K562 (cell line): ENCODE data around the gene DLGAP1. TPM values are rescaled to one million over a fixed set of nuclear protein-coding genes. Genes with fewer than 3 reads are reported as not detected.
A peak's percentile ranks its signal among the peaks of the same experiment; 100 is the strongest.

Source experiments
- ATAC-seq: fragments of 200-7000 bp; cut with Tn5 transposase; 3 replicates; pipeline ENCODE4 v1.9.1; 2020; ENCODE audit warnings: moderate library complexity
- BruUV-seq: library from RNA; stranded (reverse); fragments of 400-500 nt; replicated peaks from 2 replicates; lab custom pipeline; 2021; lab: Mats Ljungman, UMichigan
- CTCF ChIA-PET: fragments of 300-600 bp; formaldehyde crosslinking; extraction: SDS; loops from one replicate; lab custom pipeline; 2021; ENCODE audit warnings: low intra/inter-chr PET ratio; lab: Yijun Ruan, JAX
- POLR2A ChIA-PET: fragments of 300-600, 350-650 bp; sonication (Branson Sonifier 250); formaldehyde crosslinking; extraction: SDS; loops from one replicate; lab custom pipeline; 2021; ENCODE audit warnings: antibody characterized with exemption, inconsistent platforms; lab: Yijun Ruan, JAX
- DNase-seq, 4 experiments: peaks; one replicate each; pipeline versions ENCODE4 v3.0.0 to v3.0.0-alpha.2; 2011 to 2018; ENCODE audit warnings: low spot score in 3 of 4, mixed read lengths in 3 of 4; ENCODE audit errors: extremely low read depth in 1 of 4
- FAIRE-seq: peaks from 2 replicates; lab custom pipeline; 2011; peaks lifted over from hg19 to GRCh38; lab: Jason Lieb, UNC
- H2AFZ ChIP-seq: 2 replicates; pipeline ENCODE4 v1.6.0; 2011; ENCODE audit warnings: low read depth, low read length, control low read depth, inconsistent platforms
- H3K27ac ChIP-seq: fragments of 200-600 bp; 3 replicates; pipeline ENCODE4 v1.8.0; 2011; ENCODE audit warnings: low read depth, mild to moderate bottlenecking, control low read depth, inconsistent platforms, low read length, moderate library complexity, mixed read lengths; ENCODE audit errors: extremely low read depth
- H3K27me3 ChIP-seq, 2 experiments: fragments of 300-600 bp in 1 of 2; 2 replicates in 1 of 2; 3 replicates in 1 of 2; pipeline versions ENCODE4 v1.6.0 to v1.8.0; 2011; ENCODE audit warnings: inconsistent platforms in 2 of 2, low read length in 2 of 2, mild to moderate bottlenecking in 1 of 2, mixed read lengths in 1 of 2, moderate library complexity in 1 of 2; ENCODE audit not compliant: control insufficient read depth in 2 of 2, insufficient read depth in 2 of 2
- H3K36me3 ChIP-seq: fragments of 300-600 bp; 3 replicates; pipeline ENCODE4 v1.8.0; 2011; ENCODE audit warnings: mild to moderate bottlenecking, low read length, inconsistent platforms; ENCODE audit not compliant: control insufficient read depth, insufficient read depth
- H3K4me1 ChIP-seq, 2 experiments: fragments of 200-600 bp in 1 of 2; replicated peaks in 1 of 2; 2 replicates in 1 of 2; 3 replicates in 1 of 2; pipeline versions ENCODE4 v1.5.1 to v1.8.0; 2011; ENCODE audit warnings: inconsistent platforms in 2 of 2, low read length in 2 of 2, mild to moderate bottlenecking in 1 of 2, mixed read lengths in 1 of 2, moderate library complexity in 1 of 2; ENCODE audit not compliant: control insufficient read depth in 2 of 2, insufficient read depth in 2 of 2
- H3K4me2 ChIP-seq: 2 replicates; pipeline ENCODE4 v1.6.1; 2011; ENCODE audit warnings: low read length, control low read depth, inconsistent platforms, mixed read lengths; ENCODE audit not compliant: insufficient read depth
- H3K4me3 ChIP-seq: fragments of 200-600 bp; sonication (generic), shearing (Covaris generic); 2 replicates; pipeline ENCODE4 v1.5.1; 2016; ENCODE audit warnings: control low read depth, inconsistent platforms
- H3K79me2 ChIP-seq: fragments of 200-600 bp; 3 replicates; pipeline ENCODE4 v1.8.0; 2011; ENCODE audit warnings: low read length, inconsistent platforms; ENCODE audit not compliant: control insufficient read depth, insufficient read depth
- H3K9ac ChIP-seq, 2 experiments: 2 replicates each; pipeline versions ENCODE4 v1.6.0 to v1.6.1; 2011; ENCODE audit warnings: low read depth in 2 of 2, low read length in 2 of 2, control low read depth in 1 of 2, inconsistent platforms in 1 of 2, mild to moderate bottlenecking in 1 of 2, mixed read lengths in 1 of 2; ENCODE audit not compliant: insufficient read depth in 1 of 2
- H3K9me1 ChIP-seq: one replicate; pipeline ENCODE4 v1.6.0; 2011; ENCODE audit warnings: inconsistent platforms, mild to moderate bottlenecking, low read length, moderate library complexity; ENCODE audit not compliant: control insufficient read depth, insufficient read depth
- H3K9me3 ChIP-seq: replicated peaks from 2 replicates; pipeline ENCODE4 v1.5.1; 2011; ENCODE audit warnings: low read depth, low read length, inconsistent platforms; ENCODE audit not compliant: control insufficient read depth, insufficient read depth
- H4K20me1 ChIP-seq: replicated peaks from 2 replicates; pipeline ENCODE4 v1.6.1; 2011; ENCODE audit warnings: low read length, inconsistent platforms, mixed read lengths; ENCODE audit not compliant: control insufficient read depth, insufficient read depth
- ATF3 ChIP-seq, 2 experiments: fragments of 450-650 bp in 1 of 2; sonication (generic) in 1 of 2; formaldehyde crosslinking in 1 of 2; IDR thresholded peaks in 1 of 2; conservative IDR thresholded peaks in 1 of 2; 2 replicates each; pipeline versions ENCODE4 v1.6.1 to v1.8.1; 2016 to 2023; ENCODE audit warnings: mild to moderate bottlenecking in 2 of 2, moderate library complexity in 2 of 2, inconsistent platforms in 1 of 2, missing genetic modification reagents in 1 of 2
- ATF7 ChIP-seq: fragments of 450-650 bp; IDR thresholded peaks from 2 replicates; pipeline ENCODE4 v1.7.1; 2014; ENCODE audit warnings: mild to moderate bottlenecking, moderate library complexity
- MEIS2 ChIP-seq: fragments of 450-650 bp; IDR thresholded peaks from 2 replicates; pipeline ENCODE4 v1.6.1; 2014; ENCODE audit warnings: mild to moderate bottlenecking; ENCODE audit not compliant: partially characterized antibody
- POLR3A ChIP-seq: IDR thresholded peaks from 2 replicates; pipeline ENCODE4 v1.6.1; 2011; ENCODE audit warnings: borderline replicate concordance, mild to moderate bottlenecking, moderate library complexity; ENCODE audit not compliant: insufficient read length, insufficient read depth; ENCODE audit errors: extremely low read depth
- WGBS: fragments of 100-300 bp; shearing (Covaris generic); methylation state at CpG from one replicate; pipeline ENCODE4 v1.1.6; 2016; ENCODE audit warnings: low coverage, mixed read lengths; ENCODE audit not compliant: insufficient coverage; ENCODE audit errors: missing lambda C conversion rate; 5-methylcytosine and 5-hydroxymethylcytosine counted together
- in situ Hi-C: fragments of 300-500 bp; cut with MboI; formaldehyde crosslinking; loops from 4 replicates; pipeline ENCODE4 v1.15.0; 2018; ENCODE audit warnings: inconsistent platforms, mixed read lengths
- intact Hi-C: fragments of 100-400 bp; cut with micrococcal nuclease; formaldehyde crosslinking; loops from 2 replicates; pipeline ENCODE4 v1.14.2; 2022
- polyA plus RNA-seq, 8 experiments: library from polyadenylated mRNA; depleted of rRNA in 4 of 8; stranded (reverse) in 5 of 8; unstranded in 3 of 8; fragments of >200 nt; fragmentation: Nextera tagmentation in 2 of 8; fragmentation: Illumina TruSeq in 1 of 8; extraction: Ambion mirVana in 2 of 8; extraction: Trizol in 1 of 8; gene quantifications; 2 replicates each; pipeline versions ENCODE4 v1.2.1 to v1.2.3, GENCODE V29; 2011 to 2014; ENCODE audit warnings: inconsistent platforms in 1 of 8, missing spikeins in 1 of 8
- total RNA-seq, 7 experiments: library from RNA; depleted of rRNA in 6 of 7; stranded (reverse); fragments of >200 nt in 6 of 7; fragmentation: Illumina TruSeq in 2 of 7; extraction: Trizol in 2 of 7; gene quantifications; 2 replicates each; pipeline versions ENCODE4 v1.2.1 to v1.2.3, GENCODE V29; 2011 to 2021; ENCODE audit warnings: low replicate concordance in 1 of 7

The DLGAP1 gene
- total and polyA plus RNA-seq, 9 of the 15 experiments (the other 6 are each of a cell fraction or from before 2014, with no cell fraction given): 0.04 to 0.22 (median 0.08) TPM

DNA sequence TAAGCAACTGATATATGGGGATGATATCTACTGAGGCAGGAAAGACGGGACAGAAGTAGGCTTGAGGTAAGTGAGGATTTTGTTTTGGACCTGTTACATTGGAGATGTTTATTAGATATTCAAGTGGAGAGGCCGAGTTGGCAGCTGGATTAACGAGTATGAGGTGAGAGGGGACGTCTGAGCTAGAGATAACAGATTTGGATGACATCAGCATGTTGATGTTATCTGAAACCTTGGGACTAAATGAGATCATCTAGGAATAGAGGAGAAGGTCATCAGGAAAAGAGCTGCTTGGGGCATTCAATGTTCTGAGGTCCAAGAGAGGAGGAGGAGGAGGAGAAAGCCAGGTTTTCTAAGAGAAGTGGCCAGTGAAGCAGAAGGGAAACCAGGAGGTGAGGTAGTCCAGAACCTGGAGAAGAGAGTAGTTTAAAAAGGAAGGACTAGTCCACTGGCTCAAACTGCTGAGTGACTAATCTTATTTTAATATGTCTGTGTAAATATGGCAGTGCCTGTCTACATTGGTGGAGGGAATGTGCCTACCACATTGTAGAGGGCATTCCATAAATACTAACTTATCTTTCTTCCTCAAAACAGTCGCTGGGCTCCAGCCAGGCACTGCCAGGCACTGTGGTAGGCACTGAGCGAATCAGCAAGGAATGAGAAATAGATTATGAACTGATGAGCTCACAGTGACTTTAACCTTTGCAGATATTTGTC, 488.3 kb downstream of the DLGAP1 start:
- no peak overlapping the region for H3K9ac ChIP-seq
- H4K20me1 ChIP-seq: no peaks in the 10 kb centered on the region
- ATAC-seq: no peak
- BruUV-seq: no TSS peak
- ChIA-PET CTCF (no interaction called here), POLR2A (interaction anchor here (0.7 to 0.8 kb wide), 2 partner anchors 16 to 775 kb away, joined by 3 read pairs; no protein-coding TSS in a partner anchor)
- intact Hi-C loops: no loop called here
- FAIRE-seq: no peak
- H3K9me3 ChIP-seq: no peaks in the 10 kb centered on the region
- in situ Hi-C loops: no loop called here
- TF ChIP-seq ATF7 (0 out of 2 replicates have a peak, but pooled peaks have one; percentile 9), MEIS2 (peak; percentile 6), ATF3 (IDR thresholded peaks at IDR 0.05) (peak; percentile 66), ATF3 (CRISPR knock-in tag; conservative IDR thresholded peaks at IDR 0.05) (no peak), POLR3A (no peak)
- H3K9me1 ChIP-seq: no peaks in the 10 kb centered on the region
- H2AFZ ChIP-seq: no peak overlapping the region
- DNase-seq: no peak
- WGBS: 0% methylated on average over 6 of the region's 6 CpGs
- no peaks in the 10 kb centered on the region for H3K27me3 ChIP-seq
- no peaks in the 10 kb centered on the region for H3K79me2 ChIP-seq
- no peak overlapping the region for H3K27ac ChIP-seq
- no peaks in the 10 kb centered on the region for H3K4me1 ChIP-seq
- H3K36me3 ChIP-seq: no peaks in the 10 kb centered on the region
- H3K4me2 ChIP-seq: no peak overlapping the region
- no peak overlapping the region for H3K4me3 ChIP-seq
